Smooth muscle cell (in vitro differentiated cells): ENCODE data around the gene SLFN14. TPM values are rescaled to one million over a fixed set of nuclear protein-coding genes. Genes with fewer than 3 reads are reported as not detected.

ENCODE experiments used
- DNase-seq: peaks from one replicate; lab custom pipeline; 2025; ENCODE audit not compliant: unreplicated experiment; lab: John Stamatoyannopoulos, UW
- H2AFZ ChIP-seq: fragments of 200-600 bp; sonication (generic); 2 replicates; pipeline ENCODE4 v1.6.0; 2016; ENCODE audit warnings: antibody characterized with exemption, low read depth, mild to moderate bottlenecking
- H3F3A ChIP-seq: fragments of 200-600 bp; sonication (generic); 2 replicates; pipeline ENCODE4 v1.6.0; 2017; ENCODE audit warnings: antibody characterized with exemption, low read depth
- H3K27ac ChIP-seq: fragments of 200-600 bp; sonication (generic); 2 replicates; pipeline ENCODE4 v1.5.1; 2016; ENCODE audit warnings: low read depth, mild to moderate bottlenecking
- H3K27me3 ChIP-seq: fragments of 200-600 bp; sonication (generic); 2 replicates; pipeline ENCODE4 v1.6.1; 2016; ENCODE audit warnings: low read depth, mild to moderate bottlenecking
- H3K36me3 ChIP-seq: fragments of 200-600 bp; sonication (generic); 2 replicates; pipeline ENCODE4 v1.5.1; 2016; ENCODE audit warnings: low read depth
- H3K4me1 ChIP-seq: fragments of 200-600 bp; sonication (generic); 2 replicates; pipeline ENCODE4 v1.5.1; 2016; ENCODE audit warnings: low read depth
- H3K4me2 ChIP-seq: fragments of 200-600 bp; sonication (generic); 2 replicates; pipeline ENCODE4 v1.6.0; 2016; ENCODE audit warnings: mild to moderate bottlenecking
- H3K4me3 ChIP-seq: fragments of 200-600 bp; sonication (generic); 2 replicates; pipeline ENCODE4 v1.5.1; 2016; ENCODE audit warnings: mild to moderate bottlenecking
- H3K79me2 ChIP-seq: fragments of 200-600 bp; sonication (generic); 2 replicates; pipeline ENCODE4 v1.6.0; 2016; ENCODE audit warnings: low read depth, mild to moderate bottlenecking
- H3K9ac ChIP-seq: fragments of 200-600 bp; sonication (generic); 2 replicates; pipeline ENCODE4 v1.6.0; 2016; ENCODE audit warnings: low read depth
- H3K9me3 ChIP-seq: fragments of 200-600 bp; sonication (generic); replicated peaks from 2 replicates; pipeline ENCODE4 v1.5.1; 2016; ENCODE audit warnings: low read depth
- H4K20me1 ChIP-seq: fragments of 200-600 bp; sonication (generic); 2 replicates; pipeline ENCODE4 v1.6.0; 2016; ENCODE audit warnings: low read depth
- WGBS: methylation state at CpG from one replicate; pipeline ENCODE4 v1.1.7; 2016; ENCODE audit warnings: low lambda C conversion rate; 5-methylcytosine and 5-hydroxymethylcytosine counted together
- polyA plus RNA-seq: library from polyadenylated mRNA; unstranded; fragments of >200 nt; fragmentation: Nextera tagmentation; extraction: Ambion mirVana; gene quantifications from 2 replicates; pipeline ENCODE4 v1.2.1, GENCODE V29; 2016
- total RNA-seq: library from RNA; depleted of rRNA; stranded (reverse); fragments of >200 nt; gene quantifications from 2 replicates; pipeline ENCODE4 v1.2.3, GENCODE V29; 2014
- TF ChIP-seq, protein P1 (sequence below): fragments of 200-600 bp; sonication (generic); IDR thresholded peaks from 2 replicates; pipeline ENCODE4 v1.5.1; 2017; ENCODE audit warnings: borderline replicate concordance, mild to moderate bottlenecking, antibody characterized with exemption; ENCODE audit not compliant: insufficient read depth, poor library complexity, severe bottlenecking

Gene SLFN14
- total and polyA plus RNA-seq, 2 experiments from 2014 or later = not detected

DNA sequence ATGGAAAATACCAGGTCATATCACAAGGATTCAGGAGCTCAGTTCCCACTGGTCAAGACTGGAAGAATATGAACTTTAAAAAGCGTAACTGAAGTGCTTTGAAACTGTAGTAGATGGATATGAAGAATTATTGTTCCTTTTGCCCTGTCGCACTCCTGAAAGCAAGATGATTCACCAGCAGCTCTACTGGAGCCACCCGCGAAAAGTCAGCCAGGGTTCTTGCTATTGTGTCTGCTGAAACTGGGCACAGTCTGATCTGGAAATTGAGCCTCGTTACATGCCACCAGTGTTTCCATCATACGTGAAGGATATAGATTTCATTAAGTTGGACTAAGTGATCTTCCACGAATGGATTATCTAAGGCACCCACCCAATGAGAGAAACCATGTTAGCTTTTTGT is 43.1 kb upstream of the SLFN14 start:
- no peak overlapping the region for H3K27ac ChIP-seq
- no peaks in the 10 kb centered on the region for H3K9me3 ChIP-seq
- peaks cover 21% of the 10 kb centered on the region for H3K79me2 ChIP-seq
- H3K4me2 ChIP-seq = no peak overlapping the region
- peaks cover 21% of the 10 kb centered on the region for H3K36me3 ChIP-seq
- H3K27me3 ChIP-seq = no peaks in the 10 kb centered on the region
- H4K20me1 ChIP-seq = peaks cover 45% of the 10 kb centered on the region
- TF ChIP-seq, protein P1, sequence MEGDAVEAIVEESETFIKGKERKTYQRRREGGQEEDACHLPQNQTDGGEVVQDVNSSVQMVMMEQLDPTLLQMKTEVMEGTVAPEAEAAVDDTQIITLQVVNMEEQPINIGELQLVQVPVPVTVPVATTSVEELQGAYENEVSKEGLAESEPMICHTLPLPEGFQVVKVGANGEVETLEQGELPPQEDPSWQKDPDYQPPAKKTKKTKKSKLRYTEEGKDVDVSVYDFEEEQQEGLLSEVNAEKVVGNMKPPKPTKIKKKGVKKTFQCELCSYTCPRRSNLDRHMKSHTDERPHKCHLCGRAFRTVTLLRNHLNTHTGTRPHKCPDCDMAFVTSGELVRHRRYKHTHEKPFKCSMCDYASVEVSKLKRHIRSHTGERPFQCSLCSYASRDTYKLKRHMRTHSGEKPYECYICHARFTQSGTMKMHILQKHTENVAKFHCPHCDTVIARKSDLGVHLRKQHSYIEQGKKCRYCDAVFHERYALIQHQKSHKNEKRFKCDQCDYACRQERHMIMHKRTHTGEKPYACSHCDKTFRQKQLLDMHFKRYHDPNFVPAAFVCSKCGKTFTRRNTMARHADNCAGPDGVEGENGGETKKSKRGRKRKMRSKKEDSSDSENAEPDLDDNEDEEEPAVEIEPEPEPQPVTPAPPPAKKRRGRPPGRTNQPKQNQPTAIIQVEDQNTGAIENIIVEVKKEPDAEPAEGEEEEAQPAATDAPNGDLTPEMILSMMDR = no peak
- DNase-seq = no peak
- H3F3A ChIP-seq = no peaks in the 10 kb centered on the region
- H3K4me1 ChIP-seq = no peaks in the 10 kb centered on the region
- no peak overlapping the region for H3K9ac ChIP-seq
- H3K4me3 ChIP-seq = no peak overlapping the region
- WGBS = 96% methylated on average over 7 of the region's 7 CpGs
- H2AFZ ChIP-seq = no peak overlapping the region

DNA sequence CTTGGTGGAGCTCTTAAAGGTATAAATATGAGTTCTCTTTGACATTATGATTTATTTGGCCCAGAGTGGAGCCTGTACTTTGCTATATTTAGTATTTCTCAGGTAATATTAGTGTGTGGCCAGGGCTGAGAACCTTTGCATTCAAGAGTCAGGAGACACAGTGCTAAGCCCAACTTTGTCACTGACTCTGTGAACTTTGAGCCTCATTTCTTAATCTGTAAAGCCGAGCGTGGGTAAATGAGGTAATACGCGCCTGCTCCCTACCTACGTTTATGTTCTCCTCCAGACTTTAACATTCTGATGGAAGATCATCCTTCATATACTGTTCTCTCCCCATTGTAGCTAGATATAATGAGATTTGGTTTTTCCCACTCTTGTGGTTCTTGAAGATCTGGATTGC is 37.0 kb upstream of the SLFN14 start:
- Histone ChIP-seq H4K20me1 (peaks cover 83% of the 10 kb centered on the region), H3K79me2 (peaks cover 57% of the 10 kb centered on the region), H3K9me3 (no peaks in the 10 kb centered on the region), H3K27me3 (no peaks in the 10 kb centered on the region), H3K4me1 (no peaks in the 10 kb centered on the region), H3K4me3 (no peak overlapping the region), H3F3A (no peaks in the 10 kb centered on the region), H3K36me3 (peaks cover 32% of the 10 kb centered on the region), H3K9ac (no peak overlapping the region), H3K27ac (no peak overlapping the region), H2AFZ (no peak overlapping the region), H3K4me2 (no peak overlapping the region)
- DNase-seq = no peak
- TF ChIP-seq, protein P1 = no peak
- WGBS = 79% methylated on average over 5 of the region's 5 CpGs

- Histone ChIP-seq H3K4me2 (no peak overlapping the region), H3K4me3 (no peak overlapping the region), H3K27ac (no peak overlapping the region), H3K27me3 (no peaks in the 10 kb centered on the region), H3K36me3 (peaks cover 26% of the 10 kb centered on the region), H3K9ac (no peak overlapping the region), H3K9me3 (no peaks in the 10 kb centered on the region), H2AFZ (no peak overlapping the region), H4K20me1 (peaks cover 86% of the 10 kb centered on the region), H3K4me1 (no peaks in the 10 kb centered on the region), H3F3A (no peaks in the 10 kb centered on the region), H3K79me2 (peaks cover 60% of the 10 kb centered on the region)
- 76% methylated on average over 51 of the region's 54 CpGs for WGBS
- TF ChIP-seq, protein P1 = peak; percentile 45
- DNase-seq = no peak
Observed at GRCh38 chr17:35596530-35597233, 36.1 kb upstream of the SLFN14 start.

- no peak for DNase-seq
- Histone ChIP-seq H3K27ac (no peak overlapping the region), H3F3A (no peaks in the 10 kb centered on the region), H3K27me3 (no peaks in the 10 kb centered on the region), H3K9ac (no peak overlapping the region), H3K79me2 (peaks cover 66% of the 10 kb centered on the region), H4K20me1 (peaks cover 89% of the 10 kb centered on the region), H3K4me1 (no peaks in the 10 kb centered on the region), H3K4me3 (no peak overlapping the region), H2AFZ (no peak overlapping the region), H3K36me3 (peaks cover 26% of the 10 kb centered on the region), H3K9me3 (no peaks in the 10 kb centered on the region), H3K4me2 (no peak overlapping the region)
- WGBS = 94% methylated on average over 4 of the region's 4 CpGs
- TF ChIP-seq, protein P1 = no peak
Observed at GRCh38 chr17:35596072-35596471, 35.5 kb upstream of the SLFN14 start.
